ENCODE measurements around the gene RAD51B.
"Not testable (repeated sequence)": the region's sequence is repeated elsewhere in the genome, so short reads cannot be mapped to it uniquely, and the experiment has no call there.

Gene RAD51B

GRCh38 chr14:68696721-68697495 lies 877.3 kb downstream of the RAD51B start:
- TF ChIP-seq, protein P1, sequence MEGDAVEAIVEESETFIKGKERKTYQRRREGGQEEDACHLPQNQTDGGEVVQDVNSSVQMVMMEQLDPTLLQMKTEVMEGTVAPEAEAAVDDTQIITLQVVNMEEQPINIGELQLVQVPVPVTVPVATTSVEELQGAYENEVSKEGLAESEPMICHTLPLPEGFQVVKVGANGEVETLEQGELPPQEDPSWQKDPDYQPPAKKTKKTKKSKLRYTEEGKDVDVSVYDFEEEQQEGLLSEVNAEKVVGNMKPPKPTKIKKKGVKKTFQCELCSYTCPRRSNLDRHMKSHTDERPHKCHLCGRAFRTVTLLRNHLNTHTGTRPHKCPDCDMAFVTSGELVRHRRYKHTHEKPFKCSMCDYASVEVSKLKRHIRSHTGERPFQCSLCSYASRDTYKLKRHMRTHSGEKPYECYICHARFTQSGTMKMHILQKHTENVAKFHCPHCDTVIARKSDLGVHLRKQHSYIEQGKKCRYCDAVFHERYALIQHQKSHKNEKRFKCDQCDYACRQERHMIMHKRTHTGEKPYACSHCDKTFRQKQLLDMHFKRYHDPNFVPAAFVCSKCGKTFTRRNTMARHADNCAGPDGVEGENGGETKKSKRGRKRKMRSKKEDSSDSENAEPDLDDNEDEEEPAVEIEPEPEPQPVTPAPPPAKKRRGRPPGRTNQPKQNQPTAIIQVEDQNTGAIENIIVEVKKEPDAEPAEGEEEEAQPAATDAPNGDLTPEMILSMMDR (IDR thresholded peaks at IDR 0.05; ENCODE audit: borderline replicate concordance, insufficient read depth, low read depth, low read length) = no peak
- no peak overlapping the region for H3K4me3 ChIP-seq (ENCODE audit: low read depth, low read length)

- not testable (repeated sequence) for H3K4me3 ChIP-seq (ENCODE audit: low read depth, low read length)
Measured at GRCh38 chr14:68698773-68699172, 879.2 kb downstream of the RAD51B start.

DNA sequence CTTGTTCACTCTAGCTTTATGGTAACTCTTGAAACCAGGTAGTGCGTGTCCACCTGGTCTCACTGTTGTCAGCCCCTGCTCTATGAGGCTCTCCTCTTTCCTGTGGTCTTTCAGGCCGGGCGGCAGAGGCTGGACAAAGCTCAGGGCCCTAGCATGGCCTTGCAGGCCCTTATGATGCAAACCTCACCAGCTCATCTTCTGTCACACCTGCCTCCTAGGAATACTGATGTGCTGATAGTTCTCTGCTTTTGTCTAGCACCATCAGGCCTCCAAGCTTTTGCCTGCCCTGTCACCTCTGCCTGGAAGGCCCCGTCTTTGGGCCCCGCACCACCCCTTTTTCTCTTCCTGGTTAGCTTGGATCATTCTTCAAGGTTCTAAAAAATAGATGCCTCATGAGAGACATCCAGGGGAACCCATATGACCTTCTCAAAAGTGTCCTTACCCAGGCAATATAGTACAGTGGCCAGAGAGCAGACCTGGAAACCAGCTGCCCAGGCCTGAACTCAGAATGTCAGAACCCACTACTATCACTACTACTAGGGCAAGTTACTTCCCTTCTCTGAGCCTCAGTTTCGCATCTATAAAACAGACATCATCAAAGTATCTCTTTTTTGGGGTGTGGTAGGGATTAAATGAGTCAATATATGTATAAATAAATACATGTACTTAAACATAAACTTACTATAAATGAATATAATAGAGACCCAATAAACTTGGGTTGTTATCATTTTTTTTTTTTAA lies 881.6 kb downstream of the RAD51B start:
- TF ChIP-seq, protein P1 (IDR thresholded peaks at IDR 0.05; ENCODE audit: borderline replicate concordance, insufficient read depth, low read depth, low read length) = no peak
- no peak overlapping the region for H3K4me3 ChIP-seq (ENCODE audit: low read depth, low read length)

DNA sequence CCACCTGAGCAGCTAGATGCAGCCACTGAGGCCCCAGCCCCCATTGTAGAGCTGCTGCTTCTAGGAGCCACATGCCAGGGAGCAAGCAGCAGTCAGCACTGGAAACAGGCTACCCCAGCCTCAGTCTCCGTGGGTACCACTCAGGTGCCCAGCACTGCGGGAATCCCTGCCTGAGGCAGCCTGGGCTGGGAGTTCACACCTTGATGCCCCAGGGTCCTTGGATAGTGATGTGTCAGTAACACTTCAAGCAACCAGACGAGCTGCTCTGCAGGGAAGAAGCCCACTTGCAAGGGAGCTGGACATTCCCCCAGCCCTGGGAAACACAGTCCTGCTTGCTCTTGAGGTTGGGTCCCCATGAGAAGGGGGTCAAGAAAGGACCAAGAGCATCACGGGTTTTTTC lies 882.6 kb downstream of the RAD51B start:
- H3K4me3 ChIP-seq (ENCODE audit: low read depth, low read length) = no peak overlapping the region
- TF ChIP-seq, protein P1 (IDR thresholded peaks at IDR 0.05; ENCODE audit: borderline replicate concordance, insufficient read depth, low read depth, low read length) = no peak

GRCh38 chr14:68702578-68702977 lies 883.0 kb downstream of the RAD51B start:
- TF ChIP-seq, protein P1 (IDR thresholded peaks at IDR 0.05; ENCODE audit: borderline replicate concordance, insufficient read depth, low read depth, low read length) = no peak
- no peak overlapping the region for H3K4me3 ChIP-seq (ENCODE audit: low read depth, low read length)

GRCh38 chr14:68703093-68703492 lies 883.5 kb downstream of the RAD51B start:
- TF ChIP-seq, protein P1 (IDR thresholded peaks at IDR 0.05; ENCODE audit: borderline replicate concordance, insufficient read depth, low read depth, low read length) = no peak
- no peak overlapping the region for H3K4me3 ChIP-seq (ENCODE audit: low read depth, low read length)

DNA sequence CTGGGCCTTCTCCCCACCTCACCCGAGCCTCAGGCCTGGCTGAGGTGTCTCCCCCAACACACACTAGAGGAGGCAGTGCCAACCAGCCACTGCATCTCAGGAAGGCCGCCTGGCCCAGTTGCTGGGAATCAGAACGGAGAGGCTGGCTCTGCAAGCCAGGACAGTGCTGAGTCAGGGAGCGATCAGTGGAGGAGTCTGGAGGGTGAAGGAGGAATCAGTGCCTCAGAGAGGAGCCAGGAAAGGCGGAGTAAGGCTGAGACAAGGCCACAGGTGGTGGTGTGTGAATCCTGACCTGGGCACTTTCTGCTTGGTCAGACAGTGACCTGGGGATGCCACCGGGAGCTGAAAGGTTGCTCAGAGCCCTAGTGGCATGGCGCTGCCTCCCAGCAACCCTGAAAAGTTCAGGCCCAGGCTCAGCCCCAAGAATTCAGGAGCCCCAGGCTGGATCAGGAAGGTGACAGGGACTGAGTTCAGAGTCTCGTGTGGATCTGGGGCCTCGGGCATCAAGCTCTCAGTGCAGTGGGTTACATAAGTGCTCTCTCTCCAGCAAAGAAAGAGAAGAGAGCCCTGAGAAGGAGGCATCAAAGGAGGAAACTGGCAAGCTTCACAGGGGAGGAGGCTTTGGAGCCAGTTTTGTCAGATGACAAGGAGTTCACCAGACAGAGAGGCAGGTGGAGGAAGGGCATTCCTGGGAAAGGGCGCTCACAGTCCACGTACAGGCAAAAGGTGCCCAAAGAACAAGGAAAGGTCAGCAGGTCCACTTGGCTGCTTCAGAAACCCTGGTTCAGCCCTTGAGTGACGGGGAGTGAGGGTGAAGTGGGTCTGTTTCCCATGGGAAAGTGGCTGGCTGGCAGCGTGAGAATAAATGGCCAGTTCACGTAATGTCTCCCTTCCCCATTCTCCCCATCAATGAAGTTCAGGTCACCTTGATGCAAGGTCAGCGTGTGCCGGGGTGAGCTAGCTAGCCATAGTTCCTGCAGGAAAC lies 885.4 kb downstream of the RAD51B start:
- TF ChIP-seq, protein P1 (IDR thresholded peaks at IDR 0.05; ENCODE audit: borderline replicate concordance, insufficient read depth, low read depth, low read length) = no peak
- no peak overlapping the region for H3K4me3 ChIP-seq (ENCODE audit: low read depth, low read length)
